Head of caudate nucleus (tissue), 42 donors: Measurements from ENCODE around the gene SYT1.
"Not testable (repeated sequence)": the region's sequence is repeated elsewhere in the genome, so short reads cannot be mapped to it uniquely, and the experiment has no call there.

Experiments
- DNase-seq, 42 donors: peaks; one replicate each; pipeline versions ENCODE4 v3.0.0 to v3.0.0-alpha.2; 2020 to 2021; ENCODE audit warnings: mixed read lengths in 7 of 42
- intact Hi-C: fragments of 100-400 bp; cut with DNase I; formaldehyde crosslinking; loops from one replicate; pipeline ENCODE4 v1.15.0; 2022

The SYT1 gene

DNA sequence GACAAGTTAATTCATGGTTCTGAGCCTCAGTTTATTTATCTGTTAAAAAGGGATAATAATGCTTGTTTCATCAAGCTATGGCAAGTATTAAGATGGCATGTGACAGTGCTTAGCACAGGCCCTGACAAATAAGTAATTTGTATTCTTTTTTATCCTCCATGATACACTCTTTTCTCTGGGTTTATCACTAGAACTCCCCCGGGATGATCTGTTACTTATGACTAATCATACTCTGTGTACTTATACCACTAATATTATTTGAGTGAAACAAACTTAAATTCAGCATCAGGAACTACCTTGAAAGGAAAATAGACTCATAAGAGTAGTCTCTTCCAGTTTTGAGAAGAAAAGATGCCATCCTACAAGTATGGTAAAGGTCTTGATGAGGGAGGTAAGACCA, 542.4 kb downstream of the SYT1 start:
- no peak for DNase-seq
- intact Hi-C loops = no loop called here

DNA sequence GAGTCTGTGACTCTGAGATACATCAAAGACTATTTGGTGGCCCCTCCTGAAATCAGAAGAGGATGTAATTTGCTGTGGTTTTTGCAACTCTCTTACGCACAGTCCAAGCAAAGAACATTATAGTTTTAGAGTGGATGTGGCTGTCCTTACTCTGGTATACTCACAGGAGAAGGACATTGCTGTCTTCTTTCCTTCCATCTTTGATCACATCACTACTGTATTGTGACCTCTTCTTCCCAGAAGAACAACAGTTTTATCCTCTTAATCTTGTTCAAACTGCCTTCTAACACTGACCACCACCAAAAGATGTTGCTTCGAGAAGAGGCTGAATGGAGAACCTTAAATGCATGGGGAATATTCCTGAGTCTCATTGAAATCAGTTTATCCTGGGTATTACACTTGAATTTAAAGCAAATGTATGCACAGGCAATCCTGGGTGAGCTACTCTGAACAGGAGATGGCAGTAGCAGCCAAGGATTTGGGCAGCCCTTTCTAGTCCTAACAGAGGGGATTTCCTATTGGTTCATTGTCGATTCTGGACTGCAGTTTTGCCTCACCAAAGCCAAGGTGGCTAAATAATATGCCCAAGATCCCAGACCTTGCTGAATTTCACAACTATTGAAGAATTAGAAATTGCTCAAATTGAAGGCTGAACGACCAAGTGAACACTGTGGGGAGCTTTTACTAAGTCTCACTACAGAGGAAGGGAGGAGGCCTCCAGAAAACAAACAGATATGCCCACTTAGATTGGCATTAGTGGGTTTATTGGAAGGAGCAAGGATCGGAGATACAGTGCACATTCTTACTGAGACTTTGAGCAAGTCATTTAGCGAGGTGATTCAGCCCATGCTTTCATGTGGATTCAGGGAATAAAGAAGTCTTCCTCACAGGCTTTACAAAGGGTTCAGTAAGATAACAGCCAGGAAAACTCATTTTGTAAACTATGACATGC, 543.4 kb downstream of the SYT1 start:
- intact Hi-C loops = no loop called here
- DNase-seq = peak in 15 of 42 donors; percentile 5 to 45 (median 15)

DNA sequence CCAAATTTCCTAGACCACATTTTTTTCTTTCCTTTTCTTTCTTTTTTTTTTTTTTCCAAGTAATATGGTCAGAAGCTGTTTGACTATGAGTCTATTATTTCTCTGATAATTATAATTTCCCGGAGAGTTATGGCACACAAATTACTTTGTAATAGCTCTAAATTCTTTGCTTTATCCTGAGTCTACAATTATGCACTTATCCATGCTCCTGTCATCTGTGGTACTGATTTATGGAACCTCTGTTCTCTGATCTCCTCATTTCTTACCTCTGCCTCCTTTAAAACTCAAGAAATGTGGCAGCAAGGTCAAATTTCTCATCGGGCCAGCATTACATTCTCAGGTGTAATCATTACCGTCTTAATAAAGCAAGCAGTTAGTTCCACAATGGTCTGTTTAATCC, 544.1 kb downstream of the SYT1 start:
- DNase-seq = no peak
- intact Hi-C loops = no loop called here

DNA sequence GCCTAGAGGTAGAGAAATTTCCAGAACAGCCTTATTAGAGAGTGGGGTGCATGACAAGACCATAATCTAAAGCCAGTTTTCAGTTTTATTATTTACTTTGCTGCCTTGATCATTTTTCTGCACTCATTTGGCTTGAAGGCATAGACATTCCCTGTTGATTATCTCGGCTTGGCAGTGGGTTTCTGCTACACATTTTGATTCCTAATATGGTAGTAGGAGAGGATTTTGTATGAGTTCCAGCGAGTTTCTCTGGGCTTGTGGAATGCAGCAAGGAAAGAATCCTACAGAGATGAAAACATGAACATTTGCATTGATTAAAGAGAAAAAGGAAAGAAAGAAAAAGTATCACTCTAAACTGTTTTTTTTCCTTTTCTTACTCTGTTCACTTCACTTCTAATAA, 545.0 kb downstream of the SYT1 start:
- intact Hi-C loops = no loop called here
- DNase-seq = no peak

DNA sequence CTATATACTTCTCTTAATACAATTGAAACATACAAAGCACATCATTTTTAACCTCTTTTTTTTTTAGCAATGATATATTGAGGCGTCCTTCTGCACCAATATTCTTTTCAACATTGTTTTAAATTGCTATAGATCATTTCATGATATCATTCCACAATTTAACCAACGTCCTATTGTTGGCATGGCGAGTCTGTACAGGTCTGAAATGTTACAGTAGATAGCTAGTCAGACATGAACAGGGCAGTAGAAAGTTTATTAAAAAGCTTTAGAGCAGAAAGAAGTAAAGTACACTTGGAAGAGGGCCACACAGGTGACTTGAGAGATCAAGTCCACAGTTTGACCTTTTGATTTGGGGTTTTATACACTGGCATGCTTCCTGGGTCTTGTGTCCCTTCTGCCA, 547.2 kb downstream of the SYT1 start:
- intact Hi-C loops = no loop called here
- DNase-seq = no peak

DNA sequence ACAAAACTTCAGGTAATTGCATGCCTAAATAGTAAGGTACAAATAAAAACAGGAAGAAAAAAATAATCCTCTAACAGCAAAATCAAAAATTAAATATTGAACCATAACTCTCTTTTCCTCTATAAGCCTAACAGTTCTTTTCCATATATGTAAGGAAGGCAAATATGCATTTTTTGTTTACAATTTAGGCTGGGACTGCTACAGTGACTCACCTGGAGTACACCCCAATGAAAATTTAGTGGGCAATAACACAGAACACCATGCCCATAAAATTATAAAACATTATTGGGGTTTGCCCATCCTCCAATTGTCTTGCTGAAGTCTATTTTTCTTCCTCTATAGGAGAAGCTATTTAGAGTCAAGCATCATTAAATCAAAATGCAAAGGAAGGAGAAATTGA, 549.2 kb downstream of the SYT1 start:
- DNase-seq = no peak
- intact Hi-C loops = no loop called here

DNA sequence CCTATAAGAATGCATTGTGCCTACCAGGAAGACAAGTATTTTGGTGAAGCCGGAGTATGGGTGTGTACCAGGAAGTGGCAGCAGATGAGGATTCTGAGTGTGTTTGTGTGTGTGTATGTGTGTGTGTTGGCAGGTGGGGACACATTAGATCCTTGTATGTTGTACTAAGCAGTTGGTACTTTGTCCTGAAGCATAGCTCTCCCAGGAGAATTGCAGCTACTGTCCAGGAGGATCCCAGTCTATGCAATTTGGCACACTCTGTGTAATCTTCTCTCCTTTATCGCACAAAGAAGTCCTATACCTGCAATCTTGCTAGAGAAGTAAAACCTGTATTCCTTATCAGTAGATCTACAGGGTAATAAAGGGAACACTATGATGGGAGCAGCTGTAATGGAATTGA, 549.7 kb downstream of the SYT1 start:
- intact Hi-C loops = no loop called here
- DNase-seq = no peak

DNA sequence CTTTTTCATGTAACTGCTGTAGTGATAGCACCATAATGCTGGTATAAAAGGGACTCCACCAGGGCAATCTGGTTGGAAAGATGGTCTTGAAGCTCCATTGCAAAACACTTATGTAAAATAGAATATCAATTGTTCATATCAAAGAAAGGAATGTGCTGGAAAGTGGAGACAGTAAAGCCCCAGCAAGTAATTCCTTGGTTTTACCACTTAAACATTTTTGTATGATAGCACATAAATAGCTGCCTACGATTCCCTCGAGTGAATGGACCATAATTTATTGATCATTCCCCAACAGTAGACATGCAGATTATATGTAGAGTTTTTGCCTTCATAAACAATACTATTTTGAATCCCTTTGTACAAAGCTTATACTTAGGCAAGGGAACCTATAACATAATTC, 550.7 kb downstream of the SYT1 start:
- no peak for DNase-seq

DNA sequence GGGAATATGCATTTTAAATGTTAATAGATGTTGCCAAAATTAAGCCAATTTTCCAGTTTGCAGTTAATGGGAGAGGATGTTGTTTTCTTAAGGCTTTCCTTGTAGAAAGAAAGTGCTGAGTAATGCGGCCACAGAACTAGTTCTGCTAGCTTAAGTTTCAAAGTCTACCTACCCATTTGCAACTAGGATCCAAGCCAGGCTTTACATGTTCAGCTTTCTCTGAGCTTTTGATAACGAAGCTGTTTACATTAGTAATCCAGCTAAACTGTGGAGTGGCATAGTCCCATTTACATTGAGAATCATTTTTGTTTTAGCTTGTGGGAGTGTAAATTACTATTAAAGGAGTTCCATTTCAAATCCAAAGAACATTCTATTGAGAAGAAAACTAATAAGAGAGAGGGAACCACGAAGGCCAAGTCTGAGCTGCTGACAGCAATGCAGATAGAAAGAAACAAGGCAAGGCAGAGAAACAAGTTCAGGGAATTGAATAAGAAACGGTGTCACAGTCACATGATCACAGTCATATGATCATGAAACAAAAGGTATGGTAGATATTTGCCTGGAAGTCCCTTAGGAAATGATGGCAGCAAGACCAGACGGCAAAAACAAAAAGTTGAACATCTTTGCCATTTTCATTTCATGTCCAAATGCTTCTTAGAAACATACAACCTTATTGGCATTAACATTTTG, 551.3 kb downstream of the SYT1 start:
- DNase-seq = no peak
- intact Hi-C loops = no loop called here

More for the DNA sequence above, 550.7 kb downstream of the SYT1 start:
- intact Hi-C loops = no loop called here

DNA sequence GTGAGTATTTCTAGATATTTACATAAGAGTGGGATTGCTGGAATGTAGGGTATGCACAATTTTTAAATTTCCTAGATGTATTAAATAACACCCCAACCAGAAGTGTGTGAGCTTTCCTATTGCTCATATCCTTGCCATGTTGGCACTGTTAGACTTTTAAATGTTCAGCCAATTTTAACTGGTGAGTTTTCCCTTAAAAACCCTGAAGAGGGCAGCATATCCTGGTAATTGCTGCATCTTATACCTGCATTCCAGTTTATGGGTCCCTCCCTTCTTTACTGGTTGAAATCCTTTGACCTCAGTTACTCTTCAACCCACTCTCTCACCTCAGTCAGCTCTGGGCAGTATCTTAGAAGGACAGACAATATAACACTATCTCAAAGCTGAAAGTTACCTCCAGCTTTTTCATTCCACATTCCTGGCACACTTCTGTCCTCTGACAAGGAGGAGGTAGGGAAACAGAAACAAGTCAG, 555.6 kb downstream of the SYT1 start:
- no peak for DNase-seq
- intact Hi-C loops = no loop called here

DNA sequence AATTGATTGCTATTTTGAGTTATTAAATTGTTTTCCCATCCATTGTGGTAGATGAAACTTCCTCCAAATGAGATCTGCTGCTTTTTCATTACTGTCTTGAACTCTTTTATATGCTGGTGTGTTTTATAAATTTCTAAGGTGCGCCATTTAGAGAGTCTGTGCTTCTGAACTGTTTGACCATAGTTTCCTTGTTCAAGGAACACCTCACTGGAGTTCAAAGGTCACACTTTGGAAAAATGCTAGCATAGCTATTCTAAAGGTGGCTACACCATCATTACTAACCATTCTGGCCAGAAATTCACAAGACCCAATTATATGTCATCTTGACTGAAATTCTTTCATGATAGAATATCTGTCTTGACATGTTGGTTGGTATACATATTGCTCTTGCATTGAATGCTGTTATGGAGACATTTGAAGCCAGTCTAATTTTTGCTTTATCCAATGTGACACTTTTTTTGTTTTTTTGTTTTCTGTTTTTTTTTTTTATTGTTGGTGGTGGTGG, 556.7 kb downstream of the SYT1 start:
- intact Hi-C loops = no loop called here
- no peak for DNase-seq

DNA sequence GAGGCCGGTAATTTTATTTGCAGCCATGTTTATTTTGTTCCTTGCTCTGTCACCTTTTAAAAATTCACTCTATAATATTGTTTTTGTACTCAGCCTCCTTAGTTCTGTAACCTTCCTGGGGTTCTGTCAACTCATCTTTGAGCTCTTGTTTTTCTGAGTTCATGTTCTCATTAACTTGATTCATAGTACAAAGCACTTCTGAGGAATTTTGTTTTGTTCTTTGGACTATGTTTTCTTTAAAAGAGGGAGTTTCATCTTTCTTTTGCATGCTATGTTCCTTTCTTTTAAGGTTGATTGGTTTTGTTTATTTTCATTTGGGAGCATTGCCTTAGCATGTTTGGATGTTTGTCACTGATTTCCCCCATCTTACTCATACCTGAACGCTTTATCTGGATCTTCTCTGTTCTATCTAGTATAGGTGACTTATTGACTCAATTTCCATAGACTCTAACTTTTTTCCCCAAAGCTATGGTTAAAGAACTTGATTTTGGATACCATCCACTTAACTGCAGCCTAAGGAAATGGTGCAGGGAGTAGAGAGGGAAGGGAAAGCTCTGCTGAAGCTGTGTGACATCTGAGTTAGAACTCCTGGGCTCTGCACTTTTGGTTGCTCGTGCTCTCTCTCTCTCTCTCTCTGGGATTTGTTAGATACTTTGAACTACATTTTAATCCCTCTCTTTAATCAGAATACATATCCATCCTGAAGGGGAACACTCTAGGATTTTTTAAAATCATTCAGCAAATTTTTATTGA, 557.7 kb downstream of the SYT1 start:
- DNase-seq = no peak
- intact Hi-C loops = no loop called here

DNA sequence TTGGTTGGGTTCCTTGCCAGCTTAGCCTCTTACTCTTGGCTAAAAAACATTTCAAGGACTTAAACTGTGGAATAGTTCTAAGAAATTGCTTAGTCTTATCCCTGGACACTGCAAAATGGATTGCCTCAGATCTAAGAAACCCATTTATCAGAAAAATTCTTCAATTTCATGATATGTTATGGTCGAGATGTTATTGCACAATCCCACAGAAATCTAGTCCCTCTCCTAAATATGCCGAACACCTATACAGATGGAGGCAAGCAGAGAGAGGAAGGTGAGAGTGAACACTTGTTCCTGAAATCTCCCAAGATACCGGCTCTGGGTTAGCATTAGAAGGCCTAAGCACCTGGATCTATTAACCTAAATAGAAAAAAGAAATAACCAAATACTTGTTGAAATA, 559.0 kb downstream of the SYT1 start:
- intact Hi-C loops = no loop called here
- no peak for DNase-seq

DNA sequence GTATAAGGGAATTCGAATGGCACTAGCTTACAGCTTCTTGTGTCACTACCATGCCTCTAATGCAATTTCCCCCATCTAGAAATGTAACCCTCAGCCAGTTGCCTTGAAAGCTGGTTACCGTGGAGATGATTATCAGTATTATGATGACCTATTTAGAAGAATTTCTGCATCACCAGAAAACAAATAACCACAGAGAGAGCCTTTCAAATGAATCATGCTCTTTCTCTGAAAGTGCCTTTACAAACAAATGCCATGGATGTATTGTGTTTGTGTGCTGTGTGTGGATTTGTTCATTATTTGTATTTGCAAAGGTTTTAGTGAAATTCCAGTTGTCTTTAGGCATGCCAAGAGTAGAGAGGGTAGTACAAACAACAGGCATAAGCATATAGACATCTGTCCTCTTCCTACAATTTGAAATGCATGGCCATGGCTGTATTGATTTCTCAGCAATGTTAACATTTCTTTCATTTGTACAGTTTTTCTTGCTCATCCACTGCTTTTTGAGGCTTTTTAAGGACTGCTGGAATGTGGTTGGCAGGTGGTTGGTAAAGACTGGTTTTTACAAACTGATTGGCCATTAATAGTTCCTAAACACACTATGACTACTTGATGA, 559.6 kb downstream of the SYT1 start:
- DNase-seq = no peak
- intact Hi-C loops = no loop called here

DNA sequence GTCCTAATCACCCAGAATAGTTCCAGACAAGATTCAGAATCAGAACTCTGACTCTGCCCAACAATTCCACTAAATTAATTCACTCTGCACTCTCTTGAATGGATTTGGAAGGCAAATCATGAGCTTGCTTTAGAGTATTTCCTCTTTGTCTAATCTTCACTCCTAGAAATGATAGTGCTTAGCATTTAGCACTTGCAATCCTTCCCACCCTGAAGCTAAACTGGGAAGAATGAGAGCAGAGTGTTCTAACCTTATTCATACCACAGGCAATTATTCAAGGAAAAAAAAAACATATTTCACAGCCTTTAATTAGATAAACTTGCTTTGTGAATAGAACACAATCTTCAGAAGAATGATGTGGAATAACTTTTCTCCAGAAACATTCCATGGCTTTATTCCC, 561.5 kb downstream of the SYT1 start:
- intact Hi-C loops = no loop called here
- no peak for DNase-seq

DNA sequence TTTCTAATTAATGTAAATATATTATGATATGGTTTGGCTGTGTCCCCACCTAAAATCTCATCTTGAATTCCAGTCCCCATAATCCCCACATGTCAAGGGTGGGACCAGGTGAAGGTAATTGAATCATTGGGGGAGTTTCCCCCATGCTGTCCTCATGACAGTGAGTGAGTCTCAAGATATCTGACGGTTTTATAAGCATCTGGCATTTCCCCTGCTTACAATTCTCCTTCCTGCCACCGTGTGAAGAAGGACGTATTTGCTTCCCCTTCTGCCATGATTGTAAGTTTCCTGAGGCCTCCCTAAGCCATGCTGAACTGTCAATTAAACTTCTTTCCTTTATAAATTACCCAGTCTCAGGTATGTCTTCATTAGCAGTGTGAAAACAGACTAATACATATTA, 562.2 kb downstream of the SYT1 start:
- intact Hi-C loops, DNase-seq: not testable (repeated sequence)

DNA sequence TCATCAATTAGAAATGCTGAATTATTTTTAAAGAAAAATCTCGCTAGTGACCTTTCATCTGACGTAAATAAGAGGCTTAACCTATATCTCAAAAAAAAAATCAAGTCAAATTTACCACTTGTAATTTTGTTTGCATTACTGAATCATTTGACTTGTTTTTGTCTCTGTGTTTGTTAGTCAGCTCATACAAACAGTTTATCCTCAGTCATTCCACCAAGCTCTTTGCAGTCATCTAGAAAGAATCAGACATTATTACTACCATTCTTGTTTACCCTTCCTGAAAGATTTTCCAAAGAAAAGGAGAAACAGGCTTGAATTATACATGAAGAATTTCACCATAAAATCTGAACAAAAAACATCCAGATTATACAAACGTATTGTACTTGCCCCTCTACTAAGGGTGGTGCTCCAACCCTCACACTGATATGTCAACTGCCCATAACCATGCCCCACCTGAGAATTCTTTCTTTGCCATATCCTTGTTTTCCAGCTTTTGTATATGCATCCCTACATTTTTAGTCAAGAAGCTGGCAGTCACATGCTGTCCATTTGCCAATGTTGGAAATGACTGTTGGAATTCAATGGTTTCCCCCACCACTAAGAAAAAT, 569.0 kb downstream of the SYT1 start:
- intact Hi-C loops = no loop called here
- DNase-seq = no peak

DNA sequence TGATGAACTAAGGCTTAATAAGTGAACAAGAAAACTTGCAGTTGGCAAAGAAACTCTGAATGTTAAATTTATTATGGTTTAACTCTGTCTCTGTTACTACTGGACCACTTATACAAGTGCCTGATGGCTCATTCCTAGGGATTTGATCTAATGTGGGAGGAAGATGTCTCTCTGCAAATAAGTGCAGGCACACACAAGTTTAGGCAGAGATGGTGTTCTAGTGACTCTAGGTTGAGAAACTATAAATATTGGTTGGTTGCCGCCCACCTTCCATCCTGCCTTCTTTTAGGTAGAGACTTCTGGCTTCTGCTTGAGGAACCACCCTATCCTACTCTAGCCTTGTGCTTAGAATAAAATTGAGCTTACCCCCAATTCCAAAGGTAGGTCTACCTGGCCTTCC, 570.0 kb downstream of the SYT1 start:
- intact Hi-C loops = no loop called here

DNA sequence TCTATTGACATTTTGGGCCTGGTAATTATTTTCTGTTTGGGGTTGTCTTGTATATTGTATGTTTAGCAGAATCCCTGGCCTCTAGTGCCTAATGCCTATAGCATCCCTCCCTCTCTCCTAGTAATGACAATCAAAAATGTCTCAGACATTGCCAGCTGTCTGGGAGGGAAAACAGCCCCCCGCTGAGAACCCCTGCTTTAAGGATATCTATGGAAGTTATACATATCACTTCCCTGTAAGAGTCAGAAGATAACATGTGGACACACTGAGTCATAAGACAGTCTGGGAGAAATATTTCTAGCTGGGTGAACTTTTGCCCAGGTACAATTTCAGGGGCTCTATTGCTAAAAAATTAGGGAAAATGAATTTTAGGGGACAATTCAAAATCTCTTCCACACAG, 571.2 kb downstream of the SYT1 start:
- DNase-seq = no peak
- intact Hi-C loops = no loop called here

More for the DNA sequence above, 570.0 kb downstream of the SYT1 start:
- no peak for DNase-seq
